ENCODE results near the gene ZMYND8.

DNA sequence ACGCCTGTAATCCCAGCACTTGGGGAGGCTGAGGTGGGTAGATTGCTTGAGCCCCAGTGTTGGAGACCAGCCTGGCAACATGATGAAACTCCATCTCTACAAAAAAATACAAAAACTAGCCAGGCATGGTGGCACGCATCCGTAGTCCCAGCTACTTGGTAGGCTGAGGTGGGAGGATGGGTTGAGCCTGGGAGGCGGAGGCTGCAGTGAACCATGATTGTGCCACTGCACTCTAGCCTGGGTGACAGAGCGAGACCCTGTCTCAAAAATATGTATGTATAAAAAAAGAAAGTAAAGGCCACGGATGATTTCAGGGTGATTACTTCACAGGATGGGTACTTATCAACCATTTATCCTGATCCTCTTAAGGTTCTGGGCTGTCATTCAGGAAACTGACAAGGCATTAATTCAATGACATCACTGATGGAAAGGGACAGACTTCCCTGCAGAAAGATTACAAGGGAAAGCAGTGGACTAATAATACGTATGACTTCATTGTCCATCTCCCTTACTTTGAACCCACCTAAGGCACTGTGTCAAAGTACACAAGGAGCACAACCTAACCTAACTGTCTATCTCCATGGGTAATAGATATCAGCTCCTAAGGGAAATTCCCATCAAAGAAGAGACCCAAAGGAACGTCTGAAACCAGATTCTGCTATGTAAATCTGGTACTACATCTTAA is 61.2 kb downstream of the ZMYND8 start:
- TF ChIP-seq POLR2A (IDR thresholded peaks at IDR 0.05; ENCODE audit: borderline replicate concordance, extremely low read depth, insufficient read depth, insufficient read length) (no peak), POLR2AphosphoS5 (IDR thresholded peaks at IDR 0.05; ENCODE audit: low read depth, low read length) (no peak)
- TF ChIP-seq, protein P1, sequence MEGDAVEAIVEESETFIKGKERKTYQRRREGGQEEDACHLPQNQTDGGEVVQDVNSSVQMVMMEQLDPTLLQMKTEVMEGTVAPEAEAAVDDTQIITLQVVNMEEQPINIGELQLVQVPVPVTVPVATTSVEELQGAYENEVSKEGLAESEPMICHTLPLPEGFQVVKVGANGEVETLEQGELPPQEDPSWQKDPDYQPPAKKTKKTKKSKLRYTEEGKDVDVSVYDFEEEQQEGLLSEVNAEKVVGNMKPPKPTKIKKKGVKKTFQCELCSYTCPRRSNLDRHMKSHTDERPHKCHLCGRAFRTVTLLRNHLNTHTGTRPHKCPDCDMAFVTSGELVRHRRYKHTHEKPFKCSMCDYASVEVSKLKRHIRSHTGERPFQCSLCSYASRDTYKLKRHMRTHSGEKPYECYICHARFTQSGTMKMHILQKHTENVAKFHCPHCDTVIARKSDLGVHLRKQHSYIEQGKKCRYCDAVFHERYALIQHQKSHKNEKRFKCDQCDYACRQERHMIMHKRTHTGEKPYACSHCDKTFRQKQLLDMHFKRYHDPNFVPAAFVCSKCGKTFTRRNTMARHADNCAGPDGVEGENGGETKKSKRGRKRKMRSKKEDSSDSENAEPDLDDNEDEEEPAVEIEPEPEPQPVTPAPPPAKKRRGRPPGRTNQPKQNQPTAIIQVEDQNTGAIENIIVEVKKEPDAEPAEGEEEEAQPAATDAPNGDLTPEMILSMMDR (IDR thresholded peaks at IDR 0.05 in 2 of 3, conservative IDR thresholded peaks at IDR 0.05 in 1 of 3; ENCODE audit: borderline replicate concordance in 1 of 3, insufficient read depth in 1 of 3, low read depth in 2 of 3, low read length in 2 of 3): no peak

Measured in HCT116 (cell line).